Left ventricle myocardium inferior (tissue), 1 donor: Measurements from ENCODE around the gene EVI2B. TPM values are rescaled to one million over a fixed set of nuclear protein-coding genes. Genes with fewer than 3 reads are reported as not detected.
A peak's percentile ranks its signal among the peaks of the same experiment; 100 is the strongest.
"Not testable (repeated sequence)": the region's sequence is repeated elsewhere in the genome, so short reads cannot be mapped to it uniquely, and the experiment has no call there.

Experiments
- DNase-seq: peaks from one replicate; pipeline ENCODE4 v3.0.0-alpha.2; 2020
- H3K27ac ChIP-seq: fragments of 200-600 bp; replicated peaks from 2 replicates; pipeline ENCODE4 v1.8.0; 2021
- H3K27me3 ChIP-seq: fragments of 200-600 bp; 2 replicates; pipeline ENCODE4 v1.8.0; 2021; ENCODE audit warnings: low read depth
- H3K36me3 ChIP-seq: fragments of 200-600 bp; 2 replicates; pipeline ENCODE4 v1.8.0; 2021
- H3K4me1 ChIP-seq: fragments of 200-600 bp; 2 replicates; pipeline ENCODE4 v1.8.0; 2021
- H3K4me3 ChIP-seq: fragments of 200-600 bp; 2 replicates; pipeline ENCODE4 v1.8.0; 2021; ENCODE audit warnings: mild to moderate bottlenecking, moderate library complexity
- H3K9me3 ChIP-seq: fragments of 200-600 bp; replicated peaks from 2 replicates; pipeline ENCODE4 v1.8.0; 2021
- CTCF ChIP-seq: fragments of 200-600 bp; IDR thresholded peaks from 2 replicates; pipeline ENCODE4 v1.8.0; 2021; ENCODE audit warnings: antibody characterized with exemption, mild to moderate bottlenecking, borderline replicate concordance
- intact Hi-C: fragments of 100-400 bp; cut with micrococcal nuclease; formaldehyde crosslinking; loops from one replicate; pipeline ENCODE4 v1.11.0; 2022
- total RNA-seq: library from RNA; stranded (reverse); fragmentation: NEBNext Ultra II Directional; extraction: Animal tissue kit (Norgen Biotek cat#: 25700); gene quantifications from one replicate; pipeline ENCODE4 v1.2.1, GENCODE V29; 2021
- donor health status: DM: no; HTN: yes; CAD: no; lungs with severe emphysema.

EVI2B gene
- total RNA-seq, 1 donor from 2014 or later: 2.7 TPM

- no peak for TF ChIP-seq CTCF
- Histone ChIP-seq H3K27me3 (no peaks in the 10 kb centered on the region), H3K36me3 (peaks cover 43% of the 10 kb centered on the region), H3K4me1 (peaks cover 46% of the 10 kb centered on the region), H3K4me3 (no peak overlapping the region), H3K27ac (peak overlapping the region; percentile 50), H3K9me3 (no peaks in the 10 kb centered on the region)
- no peak for DNase-seq
- intact Hi-C loops: no loop called here
Observed at GRCh38 chr17:31269578-31269983, 44.3 kb downstream of the EVI2B start.

GRCh38 chr17:31269036-31269577, 44.7 kb downstream of the EVI2B start:
- intact Hi-C loops: no loop called here
- Histone ChIP-seq H3K4me3 (no peak overlapping the region), H3K36me3 (peaks cover 43% of the 10 kb centered on the region), H3K27me3 (no peaks in the 10 kb centered on the region), H3K27ac (peak overlapping the region; percentile 50), H3K4me1 (peaks cover 41% of the 10 kb centered on the region), H3K9me3 (no peaks in the 10 kb centered on the region)
- TF ChIP-seq CTCF: no peak
- DNase-seq: no peak

GRCh38 chr17:31266042-31266441, 47.8 kb downstream of the EVI2B start:
- Histone ChIP-seq H3K4me3 (no peak overlapping the region), H3K27me3 (no peaks in the 10 kb centered on the region), H3K9me3 (no peaks in the 10 kb centered on the region), H3K27ac (no peak overlapping the region), H3K36me3 (peaks cover 51% of the 10 kb centered on the region), H3K4me1 (peaks cover 26% of the 10 kb centered on the region)
- no peak for DNase-seq
- intact Hi-C loops: no loop called here
- no peak for TF ChIP-seq CTCF

- H3K4me3 ChIP-seq, H3K27me3 ChIP-seq, DNase-seq, H3K4me1 ChIP-seq, H3K9me3 ChIP-seq, H3K27ac ChIP-seq, intact Hi-C loops: not testable (repeated sequence)
- peaks cover 55% of the 10 kb centered on the region for H3K36me3 ChIP-seq
Observed at GRCh38 chr17:31262923-31263322, 50.9 kb downstream of the EVI2B start.

- Histone ChIP-seq H3K9me3 (no peaks in the 10 kb centered on the region), H3K4me3 (no peak overlapping the region), H3K36me3 (peaks cover 50% of the 10 kb centered on the region), H3K4me1 (no peaks in the 10 kb centered on the region), H3K27ac (no peak overlapping the region), H3K27me3 (no peaks in the 10 kb centered on the region)
- TF ChIP-seq CTCF: no peak
- intact Hi-C loops: no loop called here
- no peak for DNase-seq
Observed at GRCh38 chr17:31261601-31262000, 52.3 kb downstream of the EVI2B start.

GRCh38 chr17:31260151-31260550, 53.7 kb downstream of the EVI2B start:
- intact Hi-C loops: no loop called here
- Histone ChIP-seq H3K36me3 (peaks cover 35% of the 10 kb centered on the region), H3K9me3 (no peaks in the 10 kb centered on the region), H3K27ac (no peak overlapping the region), H3K27me3 (no peaks in the 10 kb centered on the region), H3K4me3 (no peak overlapping the region), H3K4me1 (no peaks in the 10 kb centered on the region)
- TF ChIP-seq CTCF: no peak
- no peak for DNase-seq
